SU-DHL-6 (cell line): ENCODE measurements around the gene STBD1.

ENCODE experiments used
- H2AFZ ChIP-seq: fragments of 200-600 bp; sonication (generic); 2 replicates; pipeline ENCODE4 v1.6.1; 2014; ENCODE audit warnings: low read depth, mild to moderate bottlenecking, moderate library complexity, mixed read lengths, antibody characterized with exemption, low read length; ENCODE audit not compliant: severe bottlenecking
- H3F3A ChIP-seq: fragments of 200-600 bp; shearing (Covaris generic); 2 replicates; pipeline ENCODE4 v1.6.0; 2016; ENCODE audit warnings: antibody characterized with exemption, mild to moderate bottlenecking; ENCODE audit not compliant: insufficient read depth
- H3K27ac ChIP-seq: fragments of 200-600 bp; sonication (generic); 2 replicates; pipeline ENCODE4 v1.5.1; 2016; ENCODE audit warnings: low read depth, mild to moderate bottlenecking, low read length, moderate library complexity, mixed read lengths
- H3K27me3 ChIP-seq: fragments of 200-600 bp; sonication (generic), shearing (Covaris generic); 2 replicates; pipeline ENCODE4 v1.6.0; 2014; ENCODE audit warnings: mild to moderate bottlenecking, low read length
- H3K36me3 ChIP-seq: fragments of 200-600 bp; sonication (generic); 2 replicates; pipeline ENCODE4 v1.6.1; 2014; ENCODE audit warnings: mild to moderate bottlenecking, low read length, mixed read lengths
- H3K4me2 ChIP-seq: fragments of 300-600, 200-600 bp; shearing (Covaris generic), sonication (generic); 2 replicates; pipeline ENCODE4 v1.6.0; 2014; ENCODE audit warnings: low read length, low read depth, mild to moderate bottlenecking; ENCODE audit not compliant: poor library complexity, severe bottlenecking
- H3K4me3 ChIP-seq: fragments of 200-600 bp; sonication (generic); 2 replicates; pipeline ENCODE4 v1.5.1; 2014; ENCODE audit warnings: antibody characterized with exemption, low read length, mild to moderate bottlenecking, mixed read lengths; ENCODE audit not compliant: insufficient read depth, poor library complexity, severe bottlenecking
- H3K79me2 ChIP-seq: fragments of 200-600 bp; sonication (generic); 2 replicates; pipeline ENCODE4 v1.6.1; 2014; ENCODE audit warnings: mild to moderate bottlenecking, low read length, moderate library complexity; ENCODE audit not compliant: insufficient read depth
- H3K9ac ChIP-seq: fragments of 200-600 bp; sonication (generic); 2 replicates; pipeline ENCODE4 v1.7.0; 2014; ENCODE audit warnings: mild to moderate bottlenecking, low read length
- H3K9me2 ChIP-seq: fragments of 200-600 bp; sonication (generic); replicated peaks from 2 replicates; pipeline ENCODE4 v1.6.1; 2014; ENCODE audit warnings: low read length; ENCODE audit not compliant: insufficient read depth
- H3K9me3 ChIP-seq: fragments of 200-600 bp; sonication (generic); 2 replicates; pipeline ENCODE4 v1.6.1; 2014; ENCODE audit warnings: low read length, mixed read lengths; ENCODE audit not compliant: insufficient read depth
- H4K20me1 ChIP-seq: fragments of 200-600 bp; sonication (generic); 2 replicates; pipeline ENCODE4 v1.6.1; 2014; ENCODE audit warnings: low read depth, mild to moderate bottlenecking, antibody characterized with exemption, low read length, moderate library complexity, mixed read lengths
- CTCF ChIP-seq: fragments of 200-600 bp; sonication (generic); IDR thresholded peaks from one replicate; pipeline ENCODE4 v1.5.1; 2017; ENCODE audit warnings: antibody characterized with exemption, mild to moderate bottlenecking, low read length, moderate library complexity; ENCODE audit not compliant: insufficient read depth, poor library complexity, severe bottlenecking
- EZH2phosphoT487 ChIP-seq: fragments of 200-600 bp; sonication (generic), shearing (Covaris generic); conservative IDR thresholded peaks from 2 replicates; pipeline ENCODE4 v1.6.1; 2018; ENCODE audit warnings: mild to moderate bottlenecking, antibody characterized with exemption, low read length, moderate library complexity, mixed read lengths

The STBD1 gene

GRCh38 chr4:76267811-76268210, 38.7 kb upstream of the STBD1 start:
- H3K79me2 ChIP-seq: no peaks in the 10 kb centered on the region
- H4K20me1 ChIP-seq: no peaks in the 10 kb centered on the region
- H2AFZ ChIP-seq: no peak overlapping the region
- no peaks in the 10 kb centered on the region for H3F3A ChIP-seq
- no peak for TF ChIP-seq EZH2phosphoT487
- TF ChIP-seq CTCF: no peak
- H3K4me2 ChIP-seq: no peak overlapping the region
- H3K27me3 ChIP-seq: no peaks in the 10 kb centered on the region
- H3K9me2 ChIP-seq: no peaks in the 10 kb centered on the region
- H3K4me3 ChIP-seq: no peak overlapping the region
- no peaks in the 10 kb centered on the region for H3K36me3 ChIP-seq
- H3K9me3 ChIP-seq: no peaks in the 10 kb centered on the region
- no peak overlapping the region for H3K27ac ChIP-seq
- H3K9ac ChIP-seq: no peak overlapping the region

- H3K9me3 ChIP-seq: no peaks in the 10 kb centered on the region
Observed at GRCh38 chr4:76270244-76271175, 36.0 kb upstream of the STBD1 start.

GRCh38 chr4:76271248-76271647, 35.3 kb upstream of the STBD1 start:
- Histone ChIP-seq H3K27me3 (no peaks in the 10 kb centered on the region), H3K4me2 (no peak overlapping the region), H3K79me2 (no peaks in the 10 kb centered on the region), H3F3A (no peaks in the 10 kb centered on the region), H4K20me1 (no peaks in the 10 kb centered on the region), H2AFZ (no peak overlapping the region), H3K4me3 (no peak overlapping the region), H3K27ac (no peak overlapping the region), H3K36me3 (no peaks in the 10 kb centered on the region), H3K9ac (no peak overlapping the region), H3K9me3 (no peaks in the 10 kb centered on the region), H3K9me2 (no peaks in the 10 kb centered on the region)
- TF ChIP-seq CTCF (no peak), EZH2phosphoT487 (no peak)

More at GRCh38 chr4:76270244-76271175, 36.0 kb upstream of the STBD1 start:
- Histone ChIP-seq H3K9ac (no peak overlapping the region), H3K27me3 (no peaks in the 10 kb centered on the region), H3K4me3 (no peak overlapping the region), H3K9me2 (no peaks in the 10 kb centered on the region), H3K27ac (no peak overlapping the region), H2AFZ (no peak overlapping the region), H3F3A (no peaks in the 10 kb centered on the region), H3K4me2 (no peak overlapping the region), H3K79me2 (no peaks in the 10 kb centered on the region), H3K36me3 (no peaks in the 10 kb centered on the region), H4K20me1 (no peaks in the 10 kb centered on the region)
- no peak for TF ChIP-seq CTCF
